ENCODE results near the gene PLEKHN1. TPM values are rescaled to one million over a fixed set of nuclear protein-coding genes. Genes with fewer than 3 reads are reported as not detected.

The PLEKHN1 gene
- total and polyA plus RNA-seq, 5 experiments from 2014 or later: 0.19 to 0.93 (median 0.60) TPM; not detected in 2

GRCh38 chr1:961132-961669, 5.1 kb upstream of the PLEKHN1 start:
- ATAC-seq (peak in 1 of 2 donors; percentile 2), DNase-seq (no peak)
- H3K4me1 Mint-ChIP-seq: peaks cover 9 to 24% (median 19%) of the 10 kb centered on the region in 4 donors
- H3K27ac Mint-ChIP-seq: no peak overlapping the region
- peak overlapping the region in 8 of 10 donors; percentile 48 to 74 (median 64) for H3K4me3 Mint-ChIP-seq
- H3K27me3 Mint-ChIP-seq: no peaks in the 10 kb centered on the region
- H3K36me3 Mint-ChIP-seq: peaks cover 0 to 10% (median 0%) of the 10 kb centered on the region in 3 donors
- no peaks in the 10 kb centered on the region for H3K9me3 Mint-ChIP-seq
- POLR2A ChIA-PET: interaction anchor here (1.6 kb wide), 1 partner anchor 17 kb away, joined by 4 read pairs; no protein-coding TSS in a partner anchor

GRCh38 chr1:962381-963300, 3.6 kb upstream of the PLEKHN1 start:
- Mint-ChIP-seq H3K4me1 (peaks cover 4 to 19% (median 15%) of the 10 kb centered on the region in 4 donors), H3K9me3 (no peaks in the 10 kb centered on the region), H3K27ac (peak overlapping the region in 1 of 10 donors; percentile 76), H3K27me3 (no peaks in the 10 kb centered on the region), H3K4me3 (peak overlapping the region in 9 of 10 donors; percentile 51 to 89 (median 66)), H3K36me3 (peaks cover 0 to 3% (median 0%) of the 10 kb centered on the region in 3 donors)
- DNase-seq (no peak), ATAC-seq (no peak)
- POLR2A ChIA-PET: interaction anchor here (0.6 to 1.6 kb wide), 2 partner anchors 18 to 415 kb away, joined by 3 to 4 read pairs; no protein-coding TSS in a partner anchor

- Mint-ChIP-seq H3K36me3 (no peaks in the 10 kb centered on the region), H3K27ac (no peak overlapping the region), H3K4me3 (peak overlapping the region in 6 of 10 donors; percentile 15 to 63 (median 50)), H3K4me1 (peaks cover 2 to 15% (median 10%) of the 10 kb centered on the region in 4 donors), H3K9me3 (no peaks in the 10 kb centered on the region), H3K27me3 (peaks cover 0 to 2% (median under 1%) of the 10 kb centered on the region in 5 donors)
- POLR2A ChIA-PET: interaction anchor here (0.6 kb wide), 1 partner anchor 415 kb away, joined by 3 read pairs; no protein-coding TSS in a partner anchor
- DNase-seq (no peak), ATAC-seq (no peak)
Observed at GRCh38 chr1:963301-963651, 3.0 kb upstream of the PLEKHN1 start.

- DNase-seq: no peak
- no peaks in the 10 kb centered on the region for H3K9me3 Mint-ChIP-seq
- POLR2A ChIA-PET: interaction anchor here (0.6 kb wide), 1 partner anchor 414 kb away, joined by 3 read pairs; no protein-coding TSS in a partner anchor
- ATAC-seq: no peak
- peaks cover 0 to 9% (median 3%) of the 10 kb centered on the region in 5 donors for H3K27me3 Mint-ChIP-seq
- no peaks in the 10 kb centered on the region for H3K36me3 Mint-ChIP-seq
- H3K4me1 Mint-ChIP-seq: peaks cover 0 to 11% (median 5%) of the 10 kb centered on the region in 4 donors
- H3K4me3 Mint-ChIP-seq: peak overlapping the region in 5 of 10 donors; percentile 6 to 63 (median 26)
- no peak overlapping the region for H3K27ac Mint-ChIP-seq
Observed at GRCh38 chr1:963746-964525, 2.3 kb upstream of the PLEKHN1 start.

GRCh38 chr1:964691-965525, 1.4 kb upstream of the PLEKHN1 start:
- Mint-ChIP-seq H3K27me3 (peaks cover 6 to 17% (median 6%) of the 10 kb centered on the region in 5 donors), H3K36me3 (no peaks in the 10 kb centered on the region), H3K4me1 (peaks cover 0 to 11% (median 4%) of the 10 kb centered on the region in 4 donors), H3K9me3 (no peaks in the 10 kb centered on the region), H3K4me3 (peak overlapping the region in 4 of 10 donors; percentile 47 to 80 (median 58)), H3K27ac (peak overlapping the region in 1 of 10 donors; percentile 56)
- ATAC-seq: no peak
- no peak for DNase-seq
- POLR2A ChIA-PET: no interaction called here

GRCh38 chr1:965526-966134, 652 bp upstream of the PLEKHN1 start:
- peak overlapping the region in 1 of 10 donors; percentile 56 for H3K27ac Mint-ChIP-seq
- POLR2A ChIA-PET: no interaction called here

GRCh38 chr1:966704-967300, 520 bp downstream of the PLEKHN1 start:
- peaks cover 6 to 17% (median 10%) of the 10 kb centered on the region in 5 donors for H3K27me3 Mint-ChIP-seq
- POLR2A ChIA-PET: interaction anchor here (0.6 to 1.1 kb wide), 3 partner anchors 8 to 47 kb away, joined by 3 to 4 read pairs (median 3); partner anchors contain the start of genes ISG15 and NOC2L
- peak overlapping the region; percentile 64 to 86 (median 80) for H3K4me3 Mint-ChIP-seq
- H3K36me3 Mint-ChIP-seq: no peaks in the 10 kb centered on the region
- H3K27ac Mint-ChIP-seq: peak overlapping the region in 2 of 10 donors; percentile 37 to 75
- peaks cover 0 to 9% (median 4%) of the 10 kb centered on the region in 4 donors for H3K4me1 Mint-ChIP-seq
- DNase-seq (peak; percentile 28 to 85 (median 56)), ATAC-seq (peak; percentile 87 to 90)
- no peaks in the 10 kb centered on the region for H3K9me3 Mint-ChIP-seq

More at GRCh38 chr1:965526-966134, 652 bp upstream of the PLEKHN1 start:
- DNase-seq (no peak), ATAC-seq (no peak)
- Mint-ChIP-seq H3K36me3 (no peaks in the 10 kb centered on the region), H3K4me3 (peak overlapping the region in 7 of 10 donors; percentile 37 to 76 (median 50)), H3K4me1 (peaks cover 0 to 11% (median 4%) of the 10 kb centered on the region in 4 donors), H3K9me3 (no peaks in the 10 kb centered on the region), H3K27me3 (peaks cover 6 to 17% (median 9%) of the 10 kb centered on the region in 5 donors)

- ATAC-seq (no peak), DNase-seq (no peak)
- Mint-ChIP-seq H3K4me3 (peak overlapping the region in 5 of 10 donors; percentile 6 to 63 (median 10)), H3K36me3 (no peaks in the 10 kb centered on the region), H3K27me3 (peaks cover 6 to 21% (median 10%) of the 10 kb centered on the region in 5 donors), H3K9me3 (no peaks in the 10 kb centered on the region), H3K27ac (no peak overlapping the region), H3K4me1 (peaks cover 0 to 9% (median 3%) of the 10 kb centered on the region in 4 donors)
- POLR2A ChIA-PET: interaction anchor here (0.6 to 1.0 kb wide), 2 partner anchors 9 to 27 kb away, joined by 3 to 4 read pairs; partner anchors contain the start of gene NOC2L
Observed at GRCh38 chr1:967466-968343, 1.4 kb downstream of the PLEKHN1 start.

GRCh38 chr1:969260-969855, 3.1 kb downstream of the PLEKHN1 start:
- DNase-seq (no peak), ATAC-seq (no peak)
- H3K27ac Mint-ChIP-seq: peak overlapping the region in 1 of 10 donors; percentile 56
- peak overlapping the region in 1 of 10 donors; percentile 53 for H3K4me3 Mint-ChIP-seq
- H3K9me3 Mint-ChIP-seq: no peaks in the 10 kb centered on the region
- POLR2A ChIA-PET: no interaction called here
- no peaks in the 10 kb centered on the region for H3K36me3 Mint-ChIP-seq
- peaks cover 6 to 29% (median 10%) of the 10 kb centered on the region in 5 donors for H3K27me3 Mint-ChIP-seq
- peaks cover 0 to 9% (median 3%) of the 10 kb centered on the region in 4 donors for H3K4me1 Mint-ChIP-seq

Data from naive thymus-derived CD8-positive, alpha-beta T cell (primary cell).